GM15510 (cell line): Measurements from ENCODE around the gene TPO.

ENCODE experiments used
- POLR2A ChIP-seq: IDR thresholded peaks from 3 replicates; pipeline ENCODE4 v1.6.1; 2011; ENCODE audit warnings: borderline replicate concordance; ENCODE audit not compliant: insufficient read length; ENCODE audit errors: extremely low read depth

TPO gene

DNA sequence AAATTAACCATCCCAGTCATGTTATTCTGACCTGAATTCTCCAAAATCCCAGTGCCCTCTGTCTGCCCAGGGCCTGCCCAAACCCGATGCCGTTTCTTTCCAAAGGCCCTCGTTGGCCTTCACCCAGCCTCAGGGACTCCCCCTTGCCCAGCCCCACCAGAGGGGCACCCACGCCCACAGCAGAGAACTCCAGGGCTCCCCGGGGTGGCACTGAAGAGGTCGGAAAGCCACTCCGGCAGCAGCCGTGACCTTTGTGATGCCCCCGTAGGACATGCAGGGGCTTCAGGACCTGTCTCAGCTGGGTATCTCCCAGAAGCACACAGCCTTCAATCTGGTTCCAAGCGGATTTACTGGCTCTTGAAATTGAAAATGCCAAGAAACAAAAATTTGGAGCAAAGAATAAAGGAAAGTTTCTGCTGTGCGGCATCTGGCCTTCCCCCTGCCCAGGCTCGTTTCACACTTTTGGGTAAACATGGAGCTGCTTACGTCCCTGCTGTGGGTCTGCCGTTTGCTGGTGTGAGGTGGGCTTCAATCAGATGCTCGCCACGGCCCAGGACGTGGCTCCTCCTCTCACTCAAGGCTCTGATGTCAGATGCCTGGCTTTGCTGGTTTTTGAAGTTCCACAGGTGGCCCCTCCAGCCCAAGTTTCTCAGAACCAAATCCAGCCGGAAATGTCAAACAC is 101.3 kb downstream of the TPO start:
- TF ChIP-seq POLR2A, result no peak

DNA sequence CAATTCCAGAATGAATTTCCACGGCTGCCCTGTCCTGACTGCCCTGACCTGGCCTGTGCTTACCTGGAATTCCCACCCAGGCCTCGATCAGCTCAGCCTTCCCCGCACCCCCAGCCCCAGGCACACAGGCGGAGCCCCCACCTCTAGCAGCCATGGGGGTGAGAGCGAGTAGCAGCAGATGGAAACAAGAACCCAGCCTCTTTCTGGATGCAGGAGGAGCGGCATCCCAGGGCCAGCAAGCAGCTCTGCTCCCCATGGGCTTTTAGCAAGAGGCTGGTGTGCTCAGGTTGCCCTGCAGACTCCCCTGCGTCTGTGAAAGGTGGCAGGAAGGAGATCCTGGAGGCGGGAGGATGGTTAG is 101.8 kb downstream of the TPO start:
- TF ChIP-seq POLR2A, result no peak

DNA sequence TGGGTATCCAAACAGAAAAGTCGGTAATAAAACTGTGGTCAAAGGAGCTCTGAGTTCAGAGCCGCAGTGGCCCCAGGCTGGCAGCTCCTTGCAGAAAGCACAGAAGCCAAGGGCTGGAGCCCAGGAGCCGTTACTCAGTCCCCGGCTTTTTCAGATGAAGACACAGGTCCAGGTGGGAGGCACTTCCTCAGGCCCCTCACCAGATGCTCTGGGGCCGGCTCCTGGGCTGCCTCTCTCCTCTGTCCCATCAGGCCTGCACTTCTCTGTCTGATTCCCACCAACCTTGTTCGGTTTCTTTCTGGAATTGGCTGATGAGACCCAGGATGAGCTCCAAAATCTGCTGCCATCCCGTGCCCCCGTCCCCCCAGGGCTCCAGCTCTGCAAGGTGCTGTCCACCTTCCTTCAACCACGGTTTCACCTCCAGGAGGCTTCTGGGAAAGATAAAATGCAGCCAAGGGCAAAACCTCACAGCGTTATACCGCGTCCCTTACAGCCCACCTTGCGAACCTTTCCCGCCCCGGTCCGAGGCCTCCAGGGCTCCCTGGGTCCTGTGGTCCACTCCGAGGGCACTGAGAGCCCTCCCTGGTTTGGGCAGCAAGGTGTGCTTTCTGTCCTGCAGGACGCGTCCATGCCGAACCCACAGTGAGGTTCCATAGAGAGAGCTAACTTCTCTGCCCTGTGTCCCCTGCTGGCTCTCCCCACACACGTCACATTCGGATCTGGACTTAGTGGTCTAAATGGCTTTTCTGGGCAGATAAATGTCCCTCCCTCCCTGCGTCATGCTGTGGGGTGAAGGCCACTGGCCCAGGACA is 102.9 kb downstream of the TPO start:
- TF ChIP-seq POLR2A, result no peak

DNA sequence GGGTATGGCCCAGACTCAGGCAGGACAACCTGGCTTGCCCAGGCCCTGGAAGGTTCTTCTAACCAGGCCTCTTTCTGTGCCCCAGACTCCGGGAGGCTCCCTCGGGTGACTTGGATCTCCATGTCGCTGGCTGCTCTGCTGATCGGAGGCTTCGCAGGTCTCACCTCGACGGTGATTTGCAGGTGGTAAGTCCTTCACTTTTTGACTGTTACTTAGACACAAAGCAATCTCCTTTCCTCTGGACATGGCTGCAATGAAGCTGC is 103.5 kb downstream of the TPO start:
- no peak for TF ChIP-seq POLR2A

DNA sequence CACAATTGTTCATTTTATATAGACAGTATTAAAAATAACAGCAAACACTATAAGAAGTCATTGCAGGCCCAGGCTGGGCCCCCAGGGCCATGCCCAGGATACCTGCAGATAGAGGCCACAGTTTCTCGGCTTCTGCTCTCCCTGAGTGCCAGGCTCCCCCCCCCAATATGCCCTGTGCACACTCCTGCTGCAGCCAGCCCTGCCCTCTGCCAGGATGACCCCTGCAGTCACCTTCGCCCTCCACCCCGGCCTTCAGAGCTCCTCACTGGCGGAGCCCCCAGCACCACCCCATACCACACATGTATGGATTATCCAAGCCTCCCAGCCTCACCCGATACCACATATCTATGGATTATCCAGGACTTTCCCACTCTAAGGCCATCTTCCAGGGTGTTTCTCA is 104.5 kb downstream of the TPO start:
- TF ChIP-seq POLR2A, result no peak

DNA sequence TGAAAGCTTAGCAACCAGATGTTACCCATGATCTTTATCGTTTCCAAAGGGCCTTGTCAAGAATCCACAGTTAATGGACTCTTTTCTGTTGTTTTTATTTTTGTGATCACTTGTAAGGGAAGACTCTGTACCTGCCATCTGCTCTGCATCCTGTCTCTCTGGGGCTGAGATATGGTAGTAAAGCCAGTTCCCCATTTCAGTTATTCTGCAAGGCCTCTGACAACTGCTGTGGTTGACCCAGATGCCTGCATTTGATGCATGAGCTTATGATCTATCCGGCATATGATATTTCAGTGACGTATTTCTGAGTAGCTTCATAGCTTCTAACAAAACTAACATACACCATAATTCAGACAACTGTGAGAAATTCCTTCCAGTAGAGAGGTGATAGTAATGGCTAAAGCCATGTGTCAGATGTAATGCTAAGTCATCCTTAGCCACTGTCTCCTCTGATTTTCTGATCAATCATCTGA is 105.1 kb downstream of the TPO start:
- TF ChIP-seq POLR2A, result no peak

DNA sequence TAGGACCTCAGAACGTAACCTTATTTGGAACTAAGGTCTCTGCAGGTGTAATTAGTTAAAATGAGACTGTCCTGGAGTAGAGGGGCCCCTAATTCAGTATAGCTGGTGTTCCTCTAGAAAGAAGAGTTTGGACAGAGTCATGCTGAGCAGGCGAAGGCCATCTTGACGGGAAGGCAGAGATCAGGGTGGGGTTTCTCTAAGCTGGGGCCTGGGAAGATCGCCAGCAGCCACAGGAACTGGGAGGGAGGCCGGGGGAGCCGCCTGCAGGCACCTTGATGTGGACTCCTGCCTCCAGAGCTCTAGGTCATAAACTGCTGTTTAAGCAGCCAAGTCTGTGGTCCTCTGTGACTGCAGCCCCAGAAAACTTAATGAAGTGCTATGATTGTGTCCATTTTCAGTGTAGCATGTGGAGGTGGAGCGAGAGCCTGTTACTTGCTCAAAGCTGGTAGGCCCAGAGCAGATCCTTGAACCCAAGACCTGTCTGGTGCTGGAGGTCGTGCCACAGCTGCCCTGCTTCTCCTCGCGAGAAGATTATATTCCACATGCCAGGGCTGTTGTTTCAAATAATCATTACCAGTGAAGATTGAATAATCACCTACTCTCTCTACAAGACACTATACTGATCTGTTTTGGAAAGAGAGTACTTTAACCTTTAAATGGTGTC is 105.7 kb downstream of the TPO start:
- no peak for TF ChIP-seq POLR2A

DNA sequence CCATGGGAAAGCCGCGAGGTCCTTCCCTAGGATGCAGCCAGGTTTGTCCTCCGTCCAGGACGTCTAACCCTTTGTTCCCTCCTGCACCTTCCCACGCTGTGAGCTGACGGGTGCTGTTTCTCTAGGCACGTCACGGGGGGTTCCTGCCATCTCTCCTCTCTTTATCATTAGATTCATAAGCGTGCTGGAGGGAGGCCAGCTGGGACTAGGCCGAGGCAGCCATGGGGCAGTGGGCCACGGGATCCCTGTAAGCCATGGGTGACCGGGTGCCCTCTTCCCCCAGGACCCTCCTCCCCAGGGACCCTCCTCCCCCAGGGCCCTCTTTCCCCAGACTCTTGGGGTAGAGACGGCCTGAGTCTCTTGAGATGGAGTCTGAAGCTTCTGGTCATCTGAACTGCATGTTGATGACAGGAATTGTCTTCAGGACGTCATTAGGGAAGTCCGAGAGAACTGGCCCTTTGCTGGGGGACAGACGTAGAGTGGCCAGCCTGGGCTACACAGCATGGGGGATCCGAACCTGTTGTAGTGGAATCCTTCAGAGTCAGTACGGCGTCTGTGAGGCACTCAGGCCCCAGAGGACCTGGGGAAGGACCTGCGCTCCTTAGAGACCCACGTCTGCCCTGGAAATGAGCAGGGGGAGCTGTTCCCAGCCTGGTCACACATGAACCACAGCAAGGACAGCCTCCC is 108.1 kb downstream of the TPO start:
- no peak for TF ChIP-seq POLR2A

DNA sequence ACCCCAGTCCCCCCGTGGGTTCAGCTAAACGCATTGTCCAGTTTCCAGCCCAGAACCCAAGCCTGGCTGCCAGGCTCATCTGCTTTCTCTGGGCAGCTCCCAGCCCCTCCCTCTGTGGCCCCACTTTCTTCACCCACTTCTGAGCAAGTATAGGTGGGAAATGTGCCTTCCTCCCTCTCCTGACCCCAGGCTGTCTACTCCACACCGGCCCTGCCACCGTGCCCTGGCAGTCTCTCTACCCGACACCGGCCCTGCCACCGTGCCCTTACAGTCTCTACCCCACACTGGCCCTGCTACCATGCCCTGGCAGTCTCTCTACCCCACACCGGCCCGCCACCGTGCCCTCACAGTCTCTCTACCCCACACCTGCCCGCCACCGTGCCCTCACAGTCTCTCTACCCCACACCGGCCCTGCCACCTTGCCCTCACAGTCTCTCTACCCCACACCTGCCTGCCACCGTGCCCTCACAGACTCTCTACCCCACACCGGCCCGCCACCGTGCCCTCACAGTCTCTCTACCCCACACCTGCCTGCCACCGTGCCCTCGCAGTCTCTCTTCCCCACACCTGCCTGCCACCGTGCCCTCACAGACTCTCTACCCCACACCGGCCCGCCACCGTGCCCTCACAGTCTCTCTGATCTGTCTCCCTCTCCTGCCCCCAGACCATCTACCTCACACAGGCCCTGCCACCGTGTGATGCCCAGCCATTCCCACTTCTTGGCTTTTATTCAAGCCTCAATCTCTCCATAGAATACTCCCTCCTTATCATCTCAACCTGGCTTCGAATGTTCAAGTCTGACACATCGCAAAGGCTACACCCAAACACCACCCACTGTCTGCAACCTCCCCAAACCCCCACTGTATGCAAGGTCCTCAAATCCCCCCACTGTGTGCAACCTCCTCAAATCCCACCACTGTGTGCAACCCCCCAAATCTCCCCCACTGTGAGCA is 108.9 kb downstream of the TPO start:
- no peak for TF ChIP-seq POLR2A

DNA sequence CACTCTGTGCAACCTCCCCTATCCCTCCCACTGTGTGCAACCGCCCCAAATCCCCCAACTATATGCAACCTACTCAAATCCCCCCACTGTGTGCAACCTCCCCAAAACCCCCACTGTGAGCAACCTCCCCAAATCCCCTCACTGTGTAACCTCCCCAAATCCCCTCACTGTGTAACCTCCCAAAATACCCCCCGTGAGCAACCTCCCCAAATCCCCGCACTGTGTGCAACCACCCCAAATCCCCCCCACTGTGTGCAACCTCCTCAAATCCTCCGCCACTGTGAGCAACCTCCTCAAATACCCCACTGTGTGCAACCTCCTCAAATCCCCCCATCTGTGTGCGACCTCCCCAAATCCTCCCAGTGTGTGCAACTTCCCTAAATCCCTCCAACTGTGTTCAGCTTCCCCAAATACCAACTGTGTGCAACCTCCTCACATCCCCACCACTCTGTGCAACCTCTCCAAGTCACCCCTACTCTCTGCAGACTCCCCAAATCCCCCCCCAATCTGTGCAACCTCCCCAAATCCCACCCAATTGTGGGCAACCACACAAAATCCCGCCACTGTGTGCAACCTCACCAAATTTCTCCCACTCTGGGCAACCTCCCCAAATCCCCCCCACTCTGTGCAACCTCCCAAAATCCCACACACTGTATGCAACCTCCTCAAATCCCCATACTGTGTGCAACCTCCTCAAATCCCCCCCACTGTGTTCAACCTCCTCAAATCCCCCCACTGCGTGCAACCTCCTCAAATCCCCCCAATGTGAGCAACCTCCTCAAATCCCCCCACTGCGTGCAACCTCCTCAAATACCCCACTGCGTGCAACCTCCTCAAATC is 114.1 kb downstream of the TPO start:
- no peak for TF ChIP-seq POLR2A

DNA sequence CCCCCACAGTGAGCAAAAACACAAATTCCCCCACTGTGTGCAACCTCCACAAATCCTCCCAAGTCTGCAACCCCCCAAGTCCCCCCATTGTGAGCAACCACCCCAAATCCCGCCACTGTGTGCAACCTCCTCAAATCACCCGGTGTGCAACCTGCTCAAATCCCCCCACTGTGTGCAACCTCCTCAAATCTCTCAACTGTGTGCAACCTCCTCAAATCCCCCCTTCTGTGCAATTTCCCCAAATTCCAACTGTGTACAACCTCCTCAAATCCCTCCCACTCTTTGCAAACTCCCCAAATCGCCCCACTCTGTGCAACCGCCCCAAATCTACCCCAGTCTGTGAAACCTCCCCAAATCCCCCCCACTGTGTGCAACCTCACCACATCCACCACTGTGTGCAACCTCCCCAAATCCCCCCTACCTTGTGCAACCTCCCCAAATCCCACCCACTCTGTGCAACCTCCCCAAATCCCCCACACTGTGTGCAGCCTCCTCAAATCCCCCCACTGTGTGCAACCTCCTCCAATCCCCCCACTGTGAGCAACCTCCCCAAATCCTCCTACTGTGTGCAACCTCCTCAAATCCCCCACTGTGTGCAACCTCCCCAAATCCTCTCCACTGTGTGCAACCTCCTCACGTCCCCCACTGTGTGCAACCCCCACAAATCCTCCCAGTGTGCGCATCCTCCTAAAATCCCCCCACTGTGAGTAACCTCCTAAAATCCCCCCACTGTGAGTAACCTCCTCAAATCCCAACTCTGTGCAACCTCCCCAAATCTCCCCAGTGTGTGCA is 115.2 kb downstream of the TPO start:
- TF ChIP-seq POLR2A, result no peak

DNA sequence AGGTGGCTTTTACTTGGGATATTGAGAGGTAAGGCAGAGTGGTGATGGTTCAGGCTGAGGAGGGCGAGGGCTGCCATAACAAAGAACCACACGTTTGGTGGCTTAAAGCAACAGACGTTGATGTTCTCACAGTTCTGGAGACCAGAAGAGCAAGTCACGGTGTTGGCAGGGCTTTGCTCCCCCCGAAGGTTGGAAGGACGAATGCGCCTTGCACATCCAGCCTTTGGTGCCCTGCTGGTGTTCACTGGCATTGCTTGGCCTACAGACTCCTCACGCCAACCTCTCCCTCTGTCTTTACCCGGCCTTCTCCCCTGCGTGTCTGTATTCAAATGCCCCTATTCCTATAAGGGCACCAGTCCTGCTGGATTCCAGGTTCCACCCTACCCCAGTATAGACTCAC is 125.4 kb downstream of the TPO start:
- TF ChIP-seq POLR2A, result no peak

DNA sequence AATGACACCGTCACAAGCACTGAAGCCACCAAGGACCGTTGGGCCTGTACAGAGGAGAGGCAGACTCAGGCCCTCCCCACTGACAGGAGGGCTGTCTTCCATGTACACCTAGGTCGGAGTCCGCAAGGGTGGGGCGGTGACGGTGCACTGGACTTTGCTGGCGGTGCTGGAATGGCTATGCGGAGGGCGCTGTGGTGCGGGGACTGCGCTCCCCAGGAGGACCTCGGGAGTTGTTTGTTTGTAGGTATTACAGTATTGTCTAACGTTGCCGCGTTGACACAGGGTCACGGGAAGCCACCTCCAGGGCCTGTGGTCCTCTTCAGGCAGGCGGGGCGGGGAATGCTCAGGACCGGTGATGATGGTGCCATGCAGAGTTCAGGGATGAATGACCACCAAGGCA is 126.2 kb downstream of the TPO start:
- no peak for TF ChIP-seq POLR2A
